ENCODE data around the gene GPAM.

- TF ChIP-seq CTCF (IDR thresholded peaks at IDR 0.05; ENCODE audit: borderline replicate concordance, extremely low read depth, low read length, poor library complexity, severe bottlenecking): no peak
- TF ChIP-seq EZH2 (IDR thresholded peaks at IDR 0.05; ENCODE audit: borderline replicate concordance, low read depth, low read length, severe bottlenecking): no peak
Measured at GRCh38 chr10:112226439-112227248, 43.1 kb upstream of the GPAM start.
